GM20431 (cell line): ENCODE measurements around the gene BLACAT1.

Experiments used
- in situ Hi-C: fragments of 300-500 bp; cut with MseI, MboI; formaldehyde crosslinking; loops from one replicate; pipeline ENCODE4 v1.15.0; 2020; ENCODE audit warnings: low sequenced_read_pairs; ENCODE audit not compliant: unreplicated experiment

BLACAT1 gene

DNA sequence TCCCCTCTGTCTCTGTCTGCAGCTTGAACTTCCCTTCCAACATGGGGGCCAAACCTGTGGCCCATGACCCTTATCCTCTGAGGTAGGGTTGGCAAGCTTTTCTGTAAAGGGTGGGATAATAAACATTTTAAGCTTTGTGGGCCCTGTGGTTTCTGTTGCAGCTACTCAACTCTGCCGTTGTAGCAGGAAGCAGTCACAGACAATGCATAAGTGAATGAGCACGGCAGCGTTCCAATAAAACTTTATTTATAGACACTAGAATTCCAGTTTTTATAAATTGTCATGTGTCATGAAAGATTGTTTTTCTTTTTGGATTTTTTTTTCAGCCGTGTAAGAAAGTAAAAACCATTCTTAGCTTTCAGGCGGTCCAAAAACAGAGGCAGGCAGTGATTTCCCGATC lies 30.4 kb upstream of the BLACAT1 start:
- in situ Hi-C loops: loop anchor here (25.0 kb wide), 1 partner anchor 99 kb away; no protein-coding TSS in a partner anchor

DNA sequence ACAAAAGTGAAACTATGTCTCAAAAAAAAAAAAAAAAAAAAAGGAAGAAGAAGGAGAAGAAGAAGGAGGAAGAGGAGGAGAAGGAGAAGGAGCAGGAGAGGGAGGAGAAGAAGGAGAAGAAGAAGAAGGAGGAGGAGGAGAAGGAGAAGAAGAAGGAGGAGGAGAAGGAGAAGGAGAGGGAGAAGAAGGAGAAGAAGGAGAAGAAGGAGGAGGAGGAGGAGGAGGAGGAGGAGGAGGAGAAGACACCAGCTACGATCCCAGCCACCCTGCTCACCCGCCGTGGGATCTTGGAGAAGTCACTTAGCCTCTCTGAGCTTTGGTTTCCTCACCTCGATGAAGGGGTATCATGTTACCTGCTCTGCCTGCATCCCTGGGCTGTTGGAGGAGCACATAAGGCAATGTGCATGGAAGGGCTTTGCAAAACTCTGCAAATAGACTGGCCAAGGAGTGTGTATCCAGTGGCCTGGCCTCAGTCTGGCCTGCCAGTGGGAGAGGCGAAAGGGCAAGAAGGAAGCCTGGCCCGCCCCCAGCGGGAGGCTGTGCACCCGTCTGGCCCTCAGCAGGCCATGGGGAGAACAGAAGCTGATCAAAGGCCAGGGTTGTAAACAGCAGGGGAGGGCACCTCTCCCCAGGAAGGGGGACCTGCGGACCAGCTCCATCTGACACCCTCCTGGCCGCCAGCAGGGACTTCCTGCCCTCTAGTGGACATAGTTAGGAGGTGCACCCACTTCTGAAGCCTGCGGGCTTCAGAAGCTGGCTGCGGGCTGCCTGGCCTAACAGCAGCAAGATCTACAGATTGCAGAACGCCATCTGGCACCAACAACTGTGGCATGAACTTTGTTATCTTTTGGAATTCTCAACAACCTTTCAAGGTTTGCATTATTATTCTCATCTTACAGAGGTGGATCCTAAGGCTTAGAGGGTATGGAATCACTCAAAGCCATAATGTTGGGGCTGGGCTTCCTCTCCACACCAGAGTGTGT lies 29.4 kb upstream of the BLACAT1 start:
- in situ Hi-C loops: loop anchor here (25.0 kb wide), 1 partner anchor 98 kb away; no protein-coding TSS in a partner anchor

DNA sequence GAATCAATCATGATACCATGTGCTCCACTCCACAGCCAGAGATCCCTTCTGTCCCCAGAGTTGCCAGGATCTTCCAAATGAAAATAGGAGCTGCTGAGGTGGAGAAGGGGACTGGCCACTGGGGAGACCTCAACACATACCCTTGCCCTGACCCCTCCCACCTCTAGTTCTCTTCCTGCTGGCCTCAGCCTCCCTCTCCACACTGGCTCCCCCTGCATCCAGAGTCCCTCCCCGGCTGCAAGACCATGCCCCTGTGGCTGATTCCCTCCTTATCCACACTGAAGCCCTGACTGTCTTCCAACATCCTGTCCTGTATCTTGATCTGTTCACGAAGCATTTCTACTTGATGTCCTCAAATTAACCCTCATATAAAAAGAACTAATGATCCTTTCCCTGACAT lies 27.5 kb upstream of the BLACAT1 start:
- in situ Hi-C loops: loop anchor here (25.0 kb wide), 1 partner anchor 96 kb away; no protein-coding TSS in a partner anchor

DNA sequence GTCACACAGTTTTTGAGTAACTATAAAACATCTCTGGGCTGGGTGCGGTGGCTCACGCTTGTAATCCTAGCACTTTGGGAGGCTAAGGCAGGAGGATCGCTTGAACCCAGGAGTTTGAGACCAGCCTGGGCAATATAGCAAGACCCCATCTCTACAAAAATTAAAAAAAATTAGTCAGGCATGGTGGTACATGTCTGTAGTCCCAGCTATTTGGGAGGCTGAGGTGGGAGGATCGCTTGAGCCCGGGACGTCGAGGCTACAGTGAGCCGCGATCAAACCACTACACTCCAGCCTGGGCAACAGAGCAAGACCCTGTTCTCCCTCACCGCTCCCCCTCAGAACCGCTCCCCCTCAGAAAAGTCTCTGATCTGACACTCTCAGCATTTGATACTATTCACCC lies 26.7 kb upstream of the BLACAT1 start:
- in situ Hi-C loops: loop anchor here (25.0 kb wide), 1 partner anchor 95 kb away; no protein-coding TSS in a partner anchor

- in situ Hi-C loops: loop anchor here (25.0 kb wide), 1 partner anchor 94 kb away; no protein-coding TSS in a partner anchor
These were observed 25.8 kb upstream of the BLACAT1 start for GRCh38 chr1:205481629-205482151.

GRCh38 chr1:205481218-205481617 lies 25.4 kb upstream of the BLACAT1 start:
- in situ Hi-C loops: loop anchor here (25.0 kb wide), 1 partner anchor 94 kb away; no protein-coding TSS in a partner anchor

- in situ Hi-C loops: loop anchor here (25.0 kb wide), 1 partner anchor 93 kb away; no protein-coding TSS in a partner anchor
These were observed 24.6 kb upstream of the BLACAT1 start for GRCh38 chr1:205480349-205480985.

- in situ Hi-C loops: loop anchor here (25.0 kb wide), 1 partner anchor 92 kb away; no protein-coding TSS in a partner anchor
These were observed 23.1 kb upstream of the BLACAT1 start for GRCh38 chr1:205478985-205479384.

DNA sequence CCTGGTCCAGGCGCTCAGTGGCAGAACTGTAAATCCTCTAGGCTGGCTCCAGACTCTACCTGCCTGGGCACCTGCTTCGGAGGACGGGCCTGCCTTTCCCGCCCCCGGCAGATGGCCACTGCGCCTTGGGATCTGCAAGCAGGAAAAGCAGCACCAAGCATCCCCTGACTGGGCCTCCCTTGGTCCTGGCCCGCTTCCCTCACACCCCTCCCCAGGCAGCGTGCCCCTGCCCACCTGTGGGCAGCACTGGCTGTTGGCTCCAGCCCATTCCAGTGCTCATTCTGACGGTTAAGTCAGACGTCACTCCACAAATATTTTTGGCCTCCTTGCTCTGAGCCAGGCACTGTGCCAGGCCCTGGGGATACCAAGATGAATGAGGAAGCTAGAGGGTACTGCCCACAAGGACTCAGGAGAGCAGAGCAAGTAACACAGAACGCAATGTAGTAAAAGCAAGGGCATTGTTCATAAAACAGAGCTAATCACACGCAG lies 22.0 kb upstream of the BLACAT1 start:
- in situ Hi-C loops: loop anchor here (25.0 kb wide), 1 partner anchor 91 kb away; no protein-coding TSS in a partner anchor

DNA sequence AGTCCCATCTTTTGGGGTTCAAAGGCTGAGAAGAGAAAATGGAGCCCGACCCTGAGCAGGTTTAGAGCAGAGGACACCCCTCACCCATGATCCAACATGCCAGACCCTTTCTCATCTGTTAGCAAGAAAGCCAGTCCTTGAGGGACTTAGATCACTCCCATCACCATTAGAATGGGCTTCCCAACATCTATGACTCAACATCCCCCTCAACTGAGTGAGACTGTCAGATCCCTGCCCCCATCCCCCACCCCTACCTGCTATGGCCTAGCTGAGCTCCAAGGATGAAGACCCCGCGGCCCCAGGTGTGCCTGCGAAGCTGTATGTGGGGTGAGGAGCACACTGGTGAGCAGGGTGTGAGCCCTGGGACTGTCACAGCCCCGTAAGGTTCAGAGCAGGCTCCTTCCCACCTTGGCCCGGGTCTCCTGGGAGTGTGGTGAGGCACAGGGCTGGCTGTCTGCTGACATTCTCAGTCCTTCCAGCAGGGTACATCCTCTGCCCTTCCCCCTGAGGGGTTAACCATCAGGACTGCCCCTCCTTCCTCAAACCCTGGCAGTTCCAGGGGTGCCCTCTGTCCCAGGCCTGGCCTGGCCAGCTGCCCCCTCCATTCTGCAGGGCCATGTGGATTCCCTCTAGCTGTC lies 21.4 kb upstream of the BLACAT1 start:
- in situ Hi-C loops: loop anchor here (25.0 kb wide), 1 partner anchor 90 kb away; no protein-coding TSS in a partner anchor

- in situ Hi-C loops: loop anchor here (25.0 kb wide), 1 partner anchor 89 kb away; no protein-coding TSS in a partner anchor
These were observed 20.8 kb upstream of the BLACAT1 start for GRCh38 chr1:205476648-205477047.

DNA sequence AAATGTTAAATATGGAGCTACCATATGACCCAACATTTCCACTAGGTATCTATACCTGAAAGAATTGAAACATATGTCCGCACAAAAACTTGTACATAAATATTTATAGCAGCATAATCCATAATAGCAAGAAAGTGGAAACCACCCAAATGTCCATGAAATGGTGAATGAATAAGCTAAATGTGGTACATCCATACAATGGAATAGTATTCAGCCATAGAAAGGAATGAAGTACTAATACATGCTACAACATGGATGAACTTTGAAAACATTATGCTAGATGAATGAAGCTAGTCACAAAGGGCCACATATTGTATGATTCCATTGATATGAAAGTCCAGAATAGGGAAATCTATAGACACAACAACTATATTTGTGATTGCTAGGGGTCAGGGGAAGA lies 20.0 kb upstream of the BLACAT1 start:
- in situ Hi-C loops: loop anchor here (25.0 kb wide), 1 partner anchor 89 kb away; no protein-coding TSS in a partner anchor

GRCh38 chr1:205474571-205474970 lies 18.7 kb upstream of the BLACAT1 start:
- in situ Hi-C loops: no loop called here

DNA sequence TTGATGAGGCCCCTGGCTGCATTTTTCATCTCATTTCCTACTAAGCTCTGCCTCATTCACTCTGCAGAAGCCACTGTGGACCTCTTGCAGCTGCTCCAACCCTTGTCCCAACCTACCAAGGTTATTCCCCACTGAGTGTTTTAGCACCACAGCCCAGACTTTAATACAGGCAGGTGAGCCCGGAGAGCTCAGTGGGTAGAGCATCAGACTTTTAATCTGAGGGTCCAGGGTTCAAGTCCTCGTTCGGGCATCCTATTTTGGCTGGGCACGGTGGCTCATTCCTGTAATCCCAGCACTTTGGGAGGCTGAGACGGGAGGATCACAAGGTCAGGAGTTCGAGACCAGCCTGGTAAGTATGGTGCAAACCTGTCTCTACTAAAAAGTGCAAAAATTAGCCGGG lies 18.1 kb upstream of the BLACAT1 start:
- in situ Hi-C loops: no loop called here

DNA sequence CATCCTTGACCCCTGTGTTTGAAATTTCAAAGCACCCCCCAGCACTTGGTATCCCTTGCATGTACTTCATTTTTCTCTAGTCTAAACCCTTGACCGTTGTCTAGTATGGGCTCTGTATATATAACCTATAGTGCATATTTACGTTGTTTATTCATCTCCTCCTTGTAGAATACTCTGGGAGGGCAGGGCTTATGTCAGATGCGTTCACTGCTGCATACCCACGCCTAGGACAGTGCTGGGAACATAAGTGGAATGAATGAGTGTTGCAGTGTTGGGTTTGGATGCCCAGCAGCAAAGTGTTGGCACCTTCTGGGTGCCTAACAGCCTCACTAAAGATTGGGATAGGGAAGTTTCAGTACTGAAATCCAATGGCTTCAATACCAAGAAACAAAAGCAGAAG lies 17.6 kb upstream of the BLACAT1 start:
- in situ Hi-C loops: no loop called here

- in situ Hi-C loops: no loop called here
These were observed 17.0 kb upstream of the BLACAT1 start for GRCh38 chr1:205472737-205473441.

DNA sequence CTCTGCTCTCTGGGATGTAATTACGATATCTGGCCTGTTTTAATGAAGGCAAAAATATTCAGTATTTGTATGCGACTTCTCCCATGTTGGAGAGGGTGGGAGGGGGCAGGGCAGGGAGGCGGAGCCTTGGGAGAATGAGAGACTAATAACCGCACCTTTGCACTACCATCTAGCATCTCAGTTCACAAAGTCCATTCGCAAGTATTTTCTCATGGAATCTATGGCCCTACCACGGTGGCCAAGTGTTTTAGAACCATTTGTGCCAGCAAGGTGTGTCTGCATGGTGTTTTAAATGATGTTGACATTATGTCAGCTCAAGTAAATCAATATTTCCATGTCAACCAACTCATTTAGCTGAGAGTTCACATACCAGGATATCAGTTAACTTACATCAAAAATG lies 14.3 kb upstream of the BLACAT1 start:
- in situ Hi-C loops: no loop called here

- in situ Hi-C loops: no loop called here
These were observed 10.9 kb upstream of the BLACAT1 start for GRCh38 chr1:205466595-205467220.

DNA sequence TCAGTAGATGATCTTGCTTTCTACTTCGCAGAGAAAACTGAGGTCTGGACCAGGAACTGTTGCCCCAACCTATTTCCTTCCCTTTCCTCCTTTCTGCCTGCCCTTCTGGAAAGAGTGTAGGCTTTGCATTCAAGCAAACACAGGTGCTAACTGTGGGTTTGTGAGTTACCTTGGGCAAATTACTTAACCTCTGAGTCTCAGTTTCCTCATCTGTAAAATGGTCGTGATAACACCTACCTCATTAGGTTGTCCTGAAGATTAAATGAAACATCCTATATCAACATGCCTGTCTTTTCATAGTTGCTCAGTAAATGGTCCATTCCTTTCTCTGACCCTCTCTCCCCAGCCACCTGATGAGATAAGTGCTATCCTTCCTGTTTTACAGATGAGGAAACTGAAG lies 9.5 kb upstream of the BLACAT1 start:
- in situ Hi-C loops: no loop called here
